Fibroblast of lung (primary cell): Measurements from ENCODE around the gene TMEM37.

Experiments
- CTCF ChIP-seq, 2 donors: IDR thresholded peaks in 1 of 2; conservative IDR thresholded peaks in 1 of 2; 1 replicate in 1 of 2; 2 replicates in 1 of 2; pipeline ENCODE4 v1.5.1; 2011 to 2012; ENCODE audit warnings: low read length in 2 of 2, control low read depth in 1 of 2, inconsistent platforms in 1 of 2, low read depth in 1 of 2, mild to moderate bottlenecking in 1 of 2
- EZH2 ChIP-seq: IDR thresholded peaks from 2 replicates; pipeline ENCODE4 v1.5.1; 2012; ENCODE audit warnings: low read length, control low read depth, mild to moderate bottlenecking; ENCODE audit errors: missing control alignments

GRCh38 chr2:119468154-119468955 is 36.7 kb downstream of the TMEM37 start:
- TF ChIP-seq CTCF (conservative IDR thresholded peaks at IDR 0.05 in 1 of 2, IDR thresholded peaks at IDR 0.05 in 1 of 2; ENCODE audit: low read depth in 1 of 2, low read length in 2 of 2): no peak
- TF ChIP-seq EZH2: no peak
